KMS-11 (cell line): ENCODE results near the gene APOE.

Experiments
- H2AFZ ChIP-seq: fragments of 200-600 bp; sonication (generic); 2 replicates; pipeline ENCODE4 v1.6.1; 2016; ENCODE audit warnings: antibody characterized with exemption, mixed run types, low read depth
- H3K27ac ChIP-seq: fragments of 200-600 bp; sonication (generic); 2 replicates; pipeline ENCODE4 v1.6.1; 2016; ENCODE audit warnings: mild to moderate bottlenecking, mixed run types
- H3K27me3 ChIP-seq: fragments of 200-600 bp; sonication (generic); 2 replicates; pipeline ENCODE4 v1.6.1; 2017; ENCODE audit warnings: mild to moderate bottlenecking, low read depth, mixed run types, moderate library complexity; ENCODE audit not compliant: insufficient read depth
- H3K36me3 ChIP-seq: fragments of 200-600 bp; sonication (generic); 2 replicates; pipeline ENCODE4 v1.6.1; 2017; ENCODE audit warnings: mild to moderate bottlenecking, mixed run types; ENCODE audit not compliant: insufficient read depth
- H3K4me1 ChIP-seq: fragments of 200-600 bp; sonication (generic); 2 replicates; pipeline ENCODE4 v1.6.1; 2016; ENCODE audit warnings: mild to moderate bottlenecking, low read depth, mixed run types; ENCODE audit not compliant: poor library complexity, severe bottlenecking
- H3K4me2 ChIP-seq: fragments of 200-600 bp; sonication (generic); 2 replicates; pipeline ENCODE4 v1.7.0; 2016; ENCODE audit warnings: mild to moderate bottlenecking, mixed run types
- H3K4me3 ChIP-seq: fragments of 200-600 bp; sonication (generic); IDR thresholded peaks from 2 replicates; pipeline ENCODE4 v1.6.1; 2017; ENCODE audit warnings: low read depth, low read length, mixed read lengths; ENCODE audit not compliant: insufficient read depth
- H3K79me2 ChIP-seq: fragments of 200-600 bp; sonication (generic); 2 replicates; pipeline ENCODE4 v1.6.1; 2016; ENCODE audit warnings: low read depth, mixed run types; ENCODE audit not compliant: insufficient read depth
- H3K9ac ChIP-seq: fragments of 200-600 bp; sonication (generic); 2 replicates; pipeline ENCODE4 v1.6.1; 2016; ENCODE audit warnings: mild to moderate bottlenecking, mixed run types
- H4K20me1 ChIP-seq: fragments of 200-600 bp; sonication (generic); 2 replicates; pipeline ENCODE4 v1.6.1; 2016; ENCODE audit warnings: mild to moderate bottlenecking, mixed run types; ENCODE audit not compliant: insufficient read depth
- CTCF ChIP-seq: fragments of 200-600 bp; sonication (generic); conservative IDR thresholded peaks from 2 replicates; pipeline ENCODE4 v1.6.1; 2017; ENCODE audit warnings: low read depth, mild to moderate bottlenecking, antibody characterized with exemption, low read length, moderate library complexity, mixed read lengths

Gene APOE

GRCh38 chr19:44951179-44952159 is 45.9 kb downstream of the APOE start:
- Histone ChIP-seq H3K79me2 (peaks cover 12% of the 10 kb centered on the region), H3K4me3 (no peak overlapping the region), H3K4me1 (peaks cover 9% of the 10 kb centered on the region), H2AFZ (no peak overlapping the region), H3K9ac (no peak overlapping the region), H3K27me3 (no peaks in the 10 kb centered on the region), H3K27ac (no peak overlapping the region), H3K36me3 (no peaks in the 10 kb centered on the region), H4K20me1 (no peaks in the 10 kb centered on the region; the same call in 1 of the 2 replicates), H3K4me2 (no peak overlapping the region)
- TF ChIP-seq CTCF: peak; percentile 97

- Histone ChIP-seq H3K9ac (peak overlapping the region; percentile 76; the same call in 1 of the 2 replicates), H3K79me2 (peaks cover 40% of the 10 kb centered on the region), H3K4me2 (peak overlapping the region; percentile 77), H3K4me3 (no peak overlapping the region), H3K4me1 (peaks cover 33% of the 10 kb centered on the region), H4K20me1 (no peaks in the 10 kb centered on the region; the same call in 1 of the 2 replicates), H3K36me3 (no peaks in the 10 kb centered on the region), H3K27me3 (no peaks in the 10 kb centered on the region), H3K27ac (peak overlapping the region; percentile 54), H2AFZ (peak overlapping the region; percentile 83)
- TF ChIP-seq CTCF: no peak
Observed at GRCh38 chr19:44954278-44954648, 48.7 kb downstream of the APOE start.

GRCh38 chr19:44954649-44955504 is 49.3 kb downstream of the APOE start, which contains the start of gene CLPTM1:
TSS of gene CLPTM1 (plus strand) at chr19:44955380. CDS start at chr19:44955396, 16 bp downstream.
- H3K27me3 ChIP-seq: no peaks in the 10 kb centered on the region
- H3K4me3 ChIP-seq: no peak within 1 kb of the TSS
- no peaks in the 10 kb centered on the region for H3K36me3 ChIP-seq
- peaks cover 46% of the 10 kb centered on the region for H3K79me2 ChIP-seq
- H3K4me2 ChIP-seq: peak within 1 kb of the TSS; percentile 94
- no peaks in the 10 kb centered on the region; the same call in 1 of the 2 replicates for H4K20me1 ChIP-seq
- H3K27ac ChIP-seq: peak within 1 kb of the TSS; percentile 54
- H2AFZ ChIP-seq: peak within 1 kb of the TSS; percentile 83
- peaks cover 35% of the 10 kb centered on the region for H3K4me1 ChIP-seq
- TF ChIP-seq CTCF: no peak
- H3K9ac ChIP-seq: peak within 1 kb of the TSS; percentile 76
